HFFc6 (cell line): Measurements from ENCODE around the gene ATP11A. TPM values are rescaled to one million over a fixed set of nuclear protein-coding genes. Genes with fewer than 3 reads are reported as not detected.

Source experiments
- DNase-seq: peaks from one replicate; pipeline ENCODE4 v3.0.0-alpha.2; 2018
- H3K27ac Mint-ChIP-seq: 2 replicates; pipeline ENCODE4 v1.8.0; 2020; ENCODE audit warnings: mild to moderate bottlenecking, mixed read lengths
- H3K27me3 Mint-ChIP-seq: 2 replicates; pipeline ENCODE4 v1.8.0; 2021; ENCODE audit warnings: mild to moderate bottlenecking, moderate library complexity, mixed read lengths; ENCODE audit not compliant: insufficient read depth
- H3K36me3 Mint-ChIP-seq: 2 replicates; pipeline ENCODE4 v1.8.0; 2021; ENCODE audit warnings: low read depth, mixed read lengths
- H3K4me1 Mint-ChIP-seq: 2 replicates; pipeline ENCODE4 v1.8.0; 2020; ENCODE audit warnings: low read depth, mixed read lengths
- H3K4me3 Mint-ChIP-seq: 2 replicates; pipeline ENCODE4 v1.8.0; 2020; ENCODE audit warnings: mild to moderate bottlenecking, moderate library complexity, mixed read lengths
- H3K9me3 Mint-ChIP-seq: 2 replicates; pipeline ENCODE4 v1.8.0; 2020; ENCODE audit warnings: mild to moderate bottlenecking, mixed read lengths
- CTCF ChIP-seq: fragments of 200-600 bp; sonication (generic); IDR thresholded peaks from 2 replicates; pipeline ENCODE4 v1.5.0; 2021; ENCODE audit warnings: antibody characterized with exemption, mild to moderate bottlenecking
- total RNA-seq, 6 experiments: library from RNA; stranded (reverse); fragmentation: NEBNext Ultra II Directional; extraction: Animal tissue kit (Norgen Biotek cat#: 25700); gene quantifications; 2 replicates in 1 of 6; 3 replicates in 5 of 6; pipeline ENCODE4 v1.2.3, GENCODE V29; 2021

The ATP11A gene
- total RNA-seq, 6 experiments from 2014 or later: 4.3 to 29.9 (median 6.5) TPM

- Mint-ChIP-seq H3K9me3 (no peaks in the 10 kb centered on the region), H3K4me3 (no peak overlapping the region), H3K4me1 (no peaks in the 10 kb centered on the region), H3K27me3 (peaks cover 30% of the 10 kb centered on the region), H3K27ac (no peak overlapping the region), H3K36me3 (no peaks in the 10 kb centered on the region)
- TF ChIP-seq CTCF: no peak
- DNase-seq: no peak
Observed at GRCh38 chr13:112896736-112897602, 207.1 kb downstream of the ATP11A start.

DNA sequence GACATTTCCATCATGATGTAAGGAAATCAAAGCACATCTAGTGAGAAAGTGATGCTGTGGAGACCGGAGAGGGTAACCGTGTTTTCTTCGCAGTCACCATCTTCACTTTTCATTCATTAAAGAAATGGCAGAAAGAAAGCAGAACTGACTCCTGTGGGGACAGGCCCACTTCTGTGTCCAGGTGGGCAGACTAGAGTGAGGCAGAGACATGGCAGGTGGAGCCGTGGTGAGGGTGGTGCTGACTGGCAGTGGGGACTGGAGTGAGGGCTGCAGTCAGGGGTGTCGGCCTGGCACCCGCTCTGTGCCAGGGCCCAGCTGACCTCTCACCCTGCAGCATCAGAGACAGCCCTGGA is 207.7 kb downstream of the ATP11A start:
- Mint-ChIP-seq H3K36me3 (no peaks in the 10 kb centered on the region), H3K27ac (no peak overlapping the region), H3K4me3 (no peak overlapping the region), H3K27me3 (peaks cover 28% of the 10 kb centered on the region), H3K4me1 (no peaks in the 10 kb centered on the region), H3K9me3 (no peaks in the 10 kb centered on the region)
- no peak for DNase-seq
- TF ChIP-seq CTCF: no peak

DNA sequence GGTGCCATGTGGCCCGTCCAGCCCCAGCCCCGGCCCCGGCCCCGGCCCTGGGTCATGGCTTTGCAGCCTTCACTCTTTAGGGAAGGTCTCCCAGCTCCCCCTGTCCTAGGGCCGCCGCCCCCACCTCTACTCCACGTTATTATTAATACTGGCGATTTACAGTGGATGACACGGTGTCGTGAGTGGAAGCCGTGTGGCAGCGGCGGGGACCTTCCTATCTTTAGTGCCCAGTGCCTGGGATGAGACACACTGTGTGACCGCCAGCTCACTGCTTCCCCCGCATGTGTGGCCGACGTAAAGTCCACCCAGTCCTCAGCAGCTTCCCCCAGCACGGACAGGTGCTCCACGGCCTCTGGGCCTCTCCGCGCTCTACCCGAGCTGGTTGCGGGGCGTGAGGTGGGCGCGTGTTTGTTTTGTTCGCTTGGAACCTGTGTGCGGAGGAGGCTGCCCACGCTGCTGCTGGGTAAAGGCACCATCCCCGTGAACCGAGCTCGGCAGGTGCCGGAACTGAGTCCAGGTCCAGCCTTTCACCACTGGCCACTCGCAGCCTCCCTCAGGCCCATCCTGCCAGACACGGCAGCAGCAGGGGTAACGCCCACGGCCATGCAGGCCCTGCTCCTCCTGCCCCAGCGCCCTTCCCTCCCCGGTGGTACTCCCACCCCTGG is 208.2 kb downstream of the ATP11A start:
- no peaks in the 10 kb centered on the region for H3K9me3 Mint-ChIP-seq
- no peaks in the 10 kb centered on the region for H3K4me1 Mint-ChIP-seq
- no peak for DNase-seq
- H3K4me3 Mint-ChIP-seq: no peak overlapping the region
- no peak overlapping the region for H3K27ac Mint-ChIP-seq
- peaks cover 29% of the 10 kb centered on the region for H3K27me3 Mint-ChIP-seq
- TF ChIP-seq CTCF: no peak
- no peaks in the 10 kb centered on the region for H3K36me3 Mint-ChIP-seq

- Mint-ChIP-seq H3K36me3 (no peaks in the 10 kb centered on the region), H3K4me1 (no peaks in the 10 kb centered on the region), H3K9me3 (no peaks in the 10 kb centered on the region), H3K27me3 (peaks cover 34% of the 10 kb centered on the region), H3K27ac (no peak overlapping the region), H3K4me3 (no peak overlapping the region)
- DNase-seq: no peak
- TF ChIP-seq CTCF: no peak
Observed at GRCh38 chr13:112898621-112899280, 208.9 kb downstream of the ATP11A start.

DNA sequence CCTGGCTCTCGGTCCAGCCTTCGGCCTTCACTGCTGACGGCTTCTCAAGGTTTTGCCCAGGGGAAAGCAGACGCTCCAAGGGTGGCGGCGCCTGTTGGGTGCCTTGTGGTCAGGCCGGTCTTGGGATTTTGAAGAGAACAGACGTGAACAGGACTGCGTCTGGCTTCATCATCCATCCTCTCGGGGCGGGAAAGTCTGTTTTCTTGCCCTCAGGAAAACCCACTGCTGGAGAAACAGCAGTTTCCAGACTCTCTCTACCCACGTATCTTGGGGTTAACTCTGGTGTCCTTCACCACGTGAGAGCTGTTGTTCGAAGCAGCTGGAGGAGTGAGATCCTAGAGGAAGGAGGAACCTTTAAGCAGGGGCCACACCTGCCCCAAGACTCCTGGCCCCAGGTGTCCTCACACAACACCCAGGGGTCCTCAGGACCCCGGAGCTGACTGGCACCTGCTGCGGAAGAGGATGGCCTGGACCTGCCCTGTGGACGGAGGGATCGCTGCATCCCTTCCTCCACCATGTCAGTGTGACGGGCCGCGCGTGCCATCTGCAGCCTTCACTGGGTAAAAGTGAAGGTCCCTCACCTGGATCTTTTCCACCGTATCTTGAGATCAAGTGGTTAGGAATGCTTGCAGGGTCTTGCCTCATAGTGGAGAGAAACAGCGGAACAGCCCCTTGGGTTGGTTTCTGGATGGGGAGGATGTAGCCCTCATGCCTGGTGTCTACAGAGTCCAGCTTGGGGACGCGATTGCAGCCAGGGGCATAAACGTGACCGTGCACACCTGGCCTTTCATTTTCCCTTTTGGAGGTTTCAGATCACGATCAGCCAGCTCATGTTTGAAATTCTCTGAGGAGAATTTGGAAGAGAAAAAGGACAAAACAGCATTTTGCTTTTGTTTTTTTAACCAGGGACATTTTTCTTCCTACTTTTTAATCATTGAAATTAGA is 209.7 kb downstream of the ATP11A start:
- no peak overlapping the region for H3K4me3 Mint-ChIP-seq
- DNase-seq: no peak
- H3K9me3 Mint-ChIP-seq: no peaks in the 10 kb centered on the region
- TF ChIP-seq CTCF: no peak
- H3K36me3 Mint-ChIP-seq: no peaks in the 10 kb centered on the region
- H3K4me1 Mint-ChIP-seq: no peaks in the 10 kb centered on the region
- peaks cover 34% of the 10 kb centered on the region for H3K27me3 Mint-ChIP-seq
- H3K27ac Mint-ChIP-seq: no peak overlapping the region
